Esophagus squamous epithelium (tissue), 4 donors: Measurements from ENCODE around the gene ALPK3.

ENCODE experiments used
- CTCF ChIP-seq, 6 experiments: fragments of 450-650 bp in 4 of 6; fragments of 200-600 bp in 2 of 6; sonication (generic) in 2 of 6; IDR thresholded peaks; one replicate each; pipeline ENCODE4 v1.5.1; 2016 to 2019; ENCODE audit warnings: antibody characterized with exemption in 6 of 6, mild to moderate bottlenecking in 4 of 6, moderate library complexity in 4 of 6
- POLR2A ChIP-seq, 4 donors: fragments of 450-650 bp; IDR thresholded peaks; one replicate each; pipeline ENCODE4 v1.6.1; 2017; ENCODE audit warnings: antibody characterized with exemption in 4 of 4, mild to moderate bottlenecking in 4 of 4, moderate library complexity in 3 of 4

DNA sequence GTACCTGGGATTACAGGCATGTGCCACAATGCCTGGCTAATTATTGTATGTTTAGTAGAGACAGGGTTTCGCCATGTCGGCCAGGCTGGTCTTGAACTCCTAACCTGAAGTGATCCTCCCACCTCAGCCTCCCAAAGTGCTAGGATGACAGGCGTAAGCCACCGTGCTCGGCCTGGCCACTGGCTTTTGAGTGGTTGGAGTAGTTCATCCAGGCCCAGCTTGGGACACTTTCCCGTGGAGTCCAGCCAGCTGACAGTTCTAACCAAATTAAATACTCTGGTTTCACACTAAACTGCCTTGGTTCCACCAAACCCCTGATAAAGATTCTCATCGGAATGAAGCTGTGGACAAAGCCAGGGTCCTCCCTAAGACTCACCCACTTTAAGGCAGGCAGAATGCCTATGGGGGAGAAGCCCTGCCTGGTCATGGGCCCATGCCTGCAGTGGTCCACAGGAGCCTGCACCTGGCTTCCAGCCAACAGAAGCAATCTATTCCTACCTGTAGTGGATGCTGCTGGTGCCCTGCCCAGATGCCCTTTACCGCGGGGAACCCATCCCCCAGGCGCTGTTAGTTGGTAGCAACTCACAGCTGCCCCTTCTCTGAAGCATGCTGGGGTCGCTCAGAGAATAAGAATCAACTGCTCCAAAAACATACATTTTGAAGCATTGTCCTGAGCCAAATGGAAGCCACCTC lies 62.1 kb downstream of the ALPK3 start:
- TF ChIP-seq CTCF (IDR thresholded peaks at IDR 0.05) = no peak
- no peak for TF ChIP-seq POLR2A (IDR thresholded peaks at IDR 0.05)
